ENCODE results near the gene KRTAP1-5.
"Not testable (repeated sequence)": the region's sequence is repeated elsewhere in the genome, so short reads cannot be mapped to it uniquely, and the experiment has no call there.

The KRTAP1-5 gene

GRCh38 chr17:41042953-41043352 is 15.9 kb upstream of the KRTAP1-5 start:
- Histone ChIP-seq H3K27ac (ENCODE audit: low read length) (no peak overlapping the region), H3K36me3 (ENCODE audit: control insufficient read depth, low read depth, low read length) (no peaks in the 10 kb centered on the region), H3K9me3 (ENCODE audit: control insufficient read depth, low read depth, low read length) (no peaks in the 10 kb centered on the region), H3K27me3 (ENCODE audit: control insufficient read depth, insufficient read depth, low read length) (no peaks in the 10 kb centered on the region), H3K9ac (ENCODE audit: low read length) (no peak overlapping the region), H3K4me1 (ENCODE audit: control insufficient read depth, low read depth, low read length) (peaks cover 10% of the 10 kb centered on the region), H3K4me3 (ENCODE audit: low read length) (no peak overlapping the region)

DNA sequence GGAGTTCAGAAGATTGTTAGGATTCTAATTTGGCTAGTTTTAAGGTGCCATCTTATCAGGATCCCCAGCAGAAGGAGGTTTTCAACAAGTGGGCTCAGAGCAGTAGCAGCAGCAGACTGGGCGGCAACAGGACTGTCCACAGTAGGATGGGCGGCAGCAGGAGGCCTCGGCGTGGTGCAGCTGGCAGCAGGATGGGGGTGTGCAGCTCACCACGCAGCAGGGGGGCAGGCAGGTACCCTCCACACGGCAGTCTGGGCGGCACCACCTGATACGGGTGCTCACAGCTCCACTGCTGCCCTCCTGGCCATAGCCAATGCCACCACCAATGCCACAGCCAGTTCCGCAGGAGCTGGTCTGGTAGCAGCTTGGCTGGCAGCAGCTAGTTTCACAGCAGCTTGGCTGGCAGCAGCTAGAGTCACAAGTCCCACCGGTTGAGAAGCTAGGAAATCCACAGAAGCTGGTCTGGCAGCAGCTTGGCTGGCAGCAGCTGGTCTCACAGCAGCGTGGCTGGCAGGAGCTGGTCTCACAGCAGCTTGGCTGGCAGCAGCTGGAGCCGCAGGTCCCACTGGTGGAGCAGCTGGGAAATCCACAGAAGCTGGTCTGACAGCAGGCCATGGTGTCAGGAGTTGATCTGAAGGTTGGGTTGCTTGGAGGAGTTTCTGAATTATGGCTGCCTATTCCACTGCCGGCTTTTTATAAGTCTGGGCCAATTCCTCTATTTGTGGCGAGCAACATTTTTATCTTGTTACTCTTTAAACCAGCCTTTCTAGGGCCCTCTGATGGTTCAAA is 14.0 kb upstream of the KRTAP1-5 start, which contains the start of gene KRTAP1-1:
KRTAP1-1 (minus strand) TSS at position 668 of the 789 bp plus-strand sequence; CDS start at position 615, 53 bp downstream.
- peaks cover 20% of the 10 kb centered on the region for H3K4me1 ChIP-seq (ENCODE audit: control insufficient read depth, low read depth, low read length)
- not testable (repeated sequence) for H3K9me3 ChIP-seq (ENCODE audit: control insufficient read depth, low read depth, low read length); H3K27me3 ChIP-seq (ENCODE audit: control insufficient read depth, insufficient read depth, low read length); H3K9ac ChIP-seq (ENCODE audit: low read length); H3K4me3 ChIP-seq (ENCODE audit: low read length); H3K27ac ChIP-seq (ENCODE audit: low read length); H3K36me3 ChIP-seq (ENCODE audit: control insufficient read depth, low read depth, low read length)

DNA sequence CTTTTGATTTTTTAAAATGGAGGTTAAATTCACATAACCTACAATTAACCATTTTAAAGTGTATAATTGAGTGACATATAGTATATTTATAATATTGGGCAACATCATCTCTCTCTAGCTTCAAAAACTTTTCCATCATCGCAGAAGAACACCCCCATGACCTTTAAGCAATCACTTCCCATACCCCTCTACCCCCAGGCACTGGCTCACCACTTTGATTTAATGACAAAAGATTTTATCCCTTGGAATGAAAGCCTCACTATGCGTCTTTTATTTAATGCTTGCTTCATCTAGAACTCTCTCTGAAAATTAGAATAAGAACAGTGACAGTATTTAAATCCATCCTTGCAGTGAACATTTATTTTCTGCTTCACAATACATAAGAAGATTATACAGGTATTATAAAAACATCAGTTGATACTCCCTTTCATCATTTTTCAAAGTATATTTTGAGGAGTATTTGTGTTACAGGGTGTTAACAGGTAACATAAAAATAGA is 10.9 kb upstream of the KRTAP1-5 start:
- Histone ChIP-seq H3K27me3 (ENCODE audit: control insufficient read depth, insufficient read depth, low read length) (no peaks in the 10 kb centered on the region), H3K27ac (ENCODE audit: low read length) (no peak overlapping the region), H3K9me3 (ENCODE audit: control insufficient read depth, low read depth, low read length) (no peaks in the 10 kb centered on the region), H3K4me1 (ENCODE audit: control insufficient read depth, low read depth, low read length) (peaks cover 20% of the 10 kb centered on the region), H3K36me3 (ENCODE audit: control insufficient read depth, low read depth, low read length) (no peaks in the 10 kb centered on the region), H3K4me3 (ENCODE audit: low read length) (no peak overlapping the region), H3K9ac (ENCODE audit: low read length) (no peak overlapping the region)

DNA sequence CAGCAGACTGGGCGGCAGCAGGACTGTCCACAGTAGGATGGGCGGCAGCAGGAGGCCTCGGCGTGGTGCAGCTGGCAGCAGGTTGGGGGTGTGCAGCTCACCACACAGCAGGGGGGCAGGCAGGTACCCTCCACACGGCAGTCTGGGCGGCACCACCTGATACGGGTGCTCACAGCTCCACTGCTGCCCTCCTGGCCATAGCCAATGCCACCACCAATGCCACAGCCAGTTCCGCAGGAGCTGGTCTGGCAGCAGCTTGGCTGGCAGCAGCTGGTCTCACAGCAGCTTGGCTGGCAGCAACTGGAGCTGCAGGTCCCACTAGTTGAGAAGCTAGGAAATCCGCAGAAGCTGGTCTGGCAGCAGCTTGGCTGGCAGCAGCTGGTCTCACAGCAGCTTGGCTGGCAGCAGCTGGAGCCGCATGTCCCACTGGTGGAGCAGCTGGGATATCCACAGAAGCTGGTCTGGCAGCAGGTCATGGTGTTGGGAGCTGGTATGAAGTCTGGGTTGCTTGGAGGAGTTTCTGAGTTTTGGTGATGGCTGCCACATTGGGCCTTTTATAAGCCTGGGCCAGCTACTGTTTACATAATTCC is 7.4 kb upstream of the KRTAP1-5 start, which contains the start of gene KRTAP1-3:
KRTAP1-3 (minus strand) TSS at position 529 of the 590 bp plus-strand sequence; CDS start at position 476, 53 bp downstream.
- H3K36me3 ChIP-seq (ENCODE audit: control insufficient read depth, low read depth, low read length); H3K27ac ChIP-seq (ENCODE audit: low read length); H3K27me3 ChIP-seq (ENCODE audit: control insufficient read depth, insufficient read depth, low read length); H3K9me3 ChIP-seq (ENCODE audit: control insufficient read depth, low read depth, low read length); H3K4me3 ChIP-seq (ENCODE audit: low read length); H3K9ac ChIP-seq (ENCODE audit: low read length): not testable (repeated sequence)
- peaks cover 18% of the 10 kb centered on the region for H3K4me1 ChIP-seq (ENCODE audit: control insufficient read depth, low read depth, low read length)

- H3K9me3 ChIP-seq (ENCODE audit: control insufficient read depth, low read depth, low read length): no peaks in the 10 kb centered on the region
- H3K36me3 ChIP-seq (ENCODE audit: control insufficient read depth, low read depth, low read length): no peaks in the 10 kb centered on the region
- H3K4me3 ChIP-seq (ENCODE audit: low read length): no peak within 1 kb of the TSS
- H3K27ac ChIP-seq (ENCODE audit: low read length): no peak within 1 kb of the TSS
- no peaks in the 10 kb centered on the region for H3K4me1 ChIP-seq (ENCODE audit: control insufficient read depth, low read depth, low read length)
- H3K9ac ChIP-seq (ENCODE audit: low read length): no peak within 1 kb of the TSS
- no peaks in the 10 kb centered on the region for H3K27me3 ChIP-seq (ENCODE audit: control insufficient read depth, insufficient read depth, low read length)
Observed at GRCh38 chr17:41029633-41030245, 2.7 kb upstream of the KRTAP1-5 start, which contains the start of gene KRTAP1-4. TSS of gene KRTAP1-4 (minus strand) at chr17:41030195. CDS start at chr17:41030078, 117 bp downstream.

GRCh38 chr17:41024697-41025096 is 2.3 kb downstream of the KRTAP1-5 start:
- Histone ChIP-seq H3K4me1 (ENCODE audit: control insufficient read depth, low read depth, low read length) (no peaks in the 10 kb centered on the region), H3K27ac (ENCODE audit: low read length) (no peak overlapping the region), H3K27me3 (ENCODE audit: control insufficient read depth, insufficient read depth, low read length) (no peaks in the 10 kb centered on the region), H3K4me3 (ENCODE audit: low read length) (no peak overlapping the region), H3K9me3 (ENCODE audit: control insufficient read depth, low read depth, low read length) (no peaks in the 10 kb centered on the region), H3K9ac (ENCODE audit: low read length) (no peak overlapping the region), H3K36me3 (ENCODE audit: control insufficient read depth, low read depth, low read length) (no peaks in the 10 kb centered on the region)

- H3K27ac ChIP-seq (ENCODE audit: low read length): no peak overlapping the region
- H3K27me3 ChIP-seq (ENCODE audit: control insufficient read depth, insufficient read depth, low read length): no peaks in the 10 kb centered on the region
Observed at GRCh38 chr17:41020336-41020735, 6.7 kb downstream of the KRTAP1-5 start.

GRCh38 chr17:41019415-41019814 is 7.6 kb downstream of the KRTAP1-5 start:
- Histone ChIP-seq H3K9me3 (ENCODE audit: control insufficient read depth, low read depth, low read length) (no peaks in the 10 kb centered on the region), H3K4me3 (ENCODE audit: low read length) (no peak overlapping the region), H3K27me3 (ENCODE audit: control insufficient read depth, insufficient read depth, low read length) (no peaks in the 10 kb centered on the region), H3K27ac (ENCODE audit: low read length) (no peak overlapping the region), H3K36me3 (ENCODE audit: control insufficient read depth, low read depth, low read length) (no peaks in the 10 kb centered on the region), H3K9ac (ENCODE audit: low read length) (no peak overlapping the region), H3K4me1 (ENCODE audit: control insufficient read depth, low read depth, low read length) (no peaks in the 10 kb centered on the region)

More at GRCh38 chr17:41020336-41020735, 6.7 kb downstream of the KRTAP1-5 start:
- Histone ChIP-seq H3K9ac (ENCODE audit: low read length) (no peak overlapping the region), H3K9me3 (ENCODE audit: control insufficient read depth, low read depth, low read length) (no peaks in the 10 kb centered on the region), H3K4me3 (ENCODE audit: low read length) (no peak overlapping the region), H3K4me1 (ENCODE audit: control insufficient read depth, low read depth, low read length) (no peaks in the 10 kb centered on the region), H3K36me3 (ENCODE audit: control insufficient read depth, low read depth, low read length) (no peaks in the 10 kb centered on the region)

- no peak overlapping the region for H3K27ac ChIP-seq (ENCODE audit: low read length)
- no peaks in the 10 kb centered on the region for H3K27me3 ChIP-seq (ENCODE audit: control insufficient read depth, insufficient read depth, low read length)
- H3K9ac ChIP-seq (ENCODE audit: low read length): no peak overlapping the region
- H3K9me3 ChIP-seq (ENCODE audit: control insufficient read depth, low read depth, low read length): no peaks in the 10 kb centered on the region
- H3K36me3 ChIP-seq (ENCODE audit: control insufficient read depth, low read depth, low read length): no peaks in the 10 kb centered on the region
- H3K4me3 ChIP-seq (ENCODE audit: low read length): no peak overlapping the region
- no peaks in the 10 kb centered on the region for H3K4me1 ChIP-seq (ENCODE audit: control insufficient read depth, low read depth, low read length)
Observed at GRCh38 chr17:41018541-41018940, 8.5 kb downstream of the KRTAP1-5 start.

DNA sequence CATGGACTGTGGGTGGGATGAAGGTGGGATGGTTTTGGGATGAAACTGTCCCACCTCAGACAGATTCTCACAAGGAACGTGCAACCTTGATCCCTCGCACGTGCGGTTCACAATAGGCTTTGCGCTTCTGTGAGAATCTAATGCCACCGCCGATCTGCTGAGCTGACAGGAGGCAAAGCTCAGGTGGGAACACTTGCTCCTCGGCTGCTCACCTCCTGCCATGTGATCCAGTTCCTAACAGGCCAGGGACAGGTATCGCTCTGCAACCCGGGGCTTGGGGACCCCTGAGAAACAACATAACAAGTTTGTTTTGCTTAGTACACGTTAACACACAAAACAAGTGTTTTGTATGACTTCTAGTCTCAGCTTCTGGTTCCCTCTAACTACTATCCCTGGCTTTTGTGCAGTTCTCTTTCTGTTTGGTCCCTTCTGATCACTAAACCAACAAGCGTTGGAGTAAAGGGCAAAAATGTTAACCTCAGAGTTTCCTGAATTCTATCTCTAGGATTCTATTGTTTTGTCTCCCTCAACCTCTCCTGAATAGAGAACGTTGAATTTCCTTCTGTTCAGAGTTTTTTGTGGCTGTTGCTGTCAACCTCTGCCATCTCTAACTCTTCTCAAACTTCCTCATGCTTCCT is 10.3 kb downstream of the KRTAP1-5 start:
- Histone ChIP-seq H3K27me3 (ENCODE audit: control insufficient read depth, insufficient read depth, low read length) (no peaks in the 10 kb centered on the region), H3K9me3 (ENCODE audit: control insufficient read depth, low read depth, low read length) (no peaks in the 10 kb centered on the region), H3K4me3 (ENCODE audit: low read length) (no peak overlapping the region), H3K27ac (ENCODE audit: low read length) (no peak overlapping the region), H3K9ac (ENCODE audit: low read length) (no peak overlapping the region), H3K36me3 (ENCODE audit: control insufficient read depth, low read depth, low read length) (no peaks in the 10 kb centered on the region), H3K4me1 (ENCODE audit: control insufficient read depth, low read depth, low read length) (no peaks in the 10 kb centered on the region)

GRCh38 chr17:41015454-41015853 is 11.6 kb downstream of the KRTAP1-5 start:
- Histone ChIP-seq H3K9me3 (ENCODE audit: control insufficient read depth, low read depth, low read length) (no peaks in the 10 kb centered on the region), H3K27me3 (ENCODE audit: control insufficient read depth, insufficient read depth, low read length) (no peaks in the 10 kb centered on the region), H3K27ac (ENCODE audit: low read length) (no peak overlapping the region), H3K4me3 (ENCODE audit: low read length) (no peak overlapping the region), H3K4me1 (ENCODE audit: control insufficient read depth, low read depth, low read length) (no peaks in the 10 kb centered on the region), H3K36me3 (ENCODE audit: control insufficient read depth, low read depth, low read length) (no peaks in the 10 kb centered on the region), H3K9ac (ENCODE audit: low read length) (no peak overlapping the region)
